Esophagus squamous epithelium (tissue), 5 donors: ENCODE results near the gene PARP12. TPM values are rescaled to one million over a fixed set of nuclear protein-coding genes. Genes with fewer than 3 reads are reported as not detected.

ENCODE experiments used
- DNase-seq: peaks from one replicate; lab custom pipeline; 2025; lab: John Stamatoyannopoulos, UW
- H3K27ac ChIP-seq, 4 donors: fragments of 200-600 bp; sonication (generic); one replicate each; pipeline ENCODE4 v1.5.1; 2016 to 2019; ENCODE audit warnings: mild to moderate bottlenecking in 1 of 4
- H3K27me3 ChIP-seq, 4 donors: fragments of 200-600 bp; sonication (generic); 1 replicate in 3 of 4; 2 replicates in 1 of 4; pipeline versions ENCODE4 v1.5.1 to v1.6.0; 2017 to 2021; ENCODE audit warnings: antibody characterized with exemption in 1 of 4
- H3K36me3 ChIP-seq, 3 donors: fragments of 200-600 bp; sonication (generic); one replicate each; pipeline ENCODE4 v1.5.1; 2016 to 2019
- H3K4me1 ChIP-seq, 3 donors: fragments of 200-600 bp; sonication (generic); one replicate each; pipeline ENCODE4 v1.5.1; 2017 to 2019
- H3K4me3 ChIP-seq, 4 donors: fragments of 200-600 bp; sonication (generic); 1 replicate in 3 of 4; 2 replicates in 1 of 4; pipeline ENCODE4 v1.5.1; 2016 to 2019; ENCODE audit warnings: mild to moderate bottlenecking in 2 of 4, moderate library complexity in 1 of 4
- H3K9me3 ChIP-seq, 3 donors: fragments of 200-600 bp; sonication (generic); one replicate each; pipeline ENCODE4 v1.5.1; 2016 to 2019
- CTCF ChIP-seq, 6 experiments: fragments of 450-650 bp in 4 of 6; fragments of 200-600 bp in 2 of 6; sonication (generic) in 2 of 6; IDR thresholded peaks; one replicate each; pipeline ENCODE4 v1.5.1; 2016 to 2019; ENCODE audit warnings: antibody characterized with exemption in 6 of 6, mild to moderate bottlenecking in 4 of 6, moderate library complexity in 4 of 6
- POLR2A ChIP-seq, 4 donors: fragments of 450-650 bp; IDR thresholded peaks; one replicate each; pipeline ENCODE4 v1.6.1; 2017; ENCODE audit warnings: antibody characterized with exemption in 4 of 4, mild to moderate bottlenecking in 4 of 4, moderate library complexity in 3 of 4
- WGBS, 2 donors: methylation state at CpG; one replicate each; pipeline ENCODE4 v1.1.5; 2018; 5-methylcytosine and 5-hydroxymethylcytosine counted together
- intact Hi-C: fragments of 100-400 bp; cut with DNase I; formaldehyde crosslinking; loops from one replicate; pipeline ENCODE4 v1.15.0; 2022
- total RNA-seq, 4 donors: library from RNA; depleted of rRNA; stranded (reverse); fragments of >200 nt; gene quantifications; one replicate each; pipeline ENCODE4 v1.1.0, GENCODE V29; 2016
- donor health status: DM: yes; HTN: yes; CAD: no.

PARP12 gene
- total RNA-seq, 4 donors from 2014 or later = 17.0 to 28.6 (median 22.1) TPM

- Histone ChIP-seq H3K4me1 (peaks cover 0 to 6% (median 0%) of the 10 kb centered on the region in 3 donors), H3K27me3 (peaks cover 0 to 4% (median 0%) of the 10 kb centered on the region in 4 donors), H3K9me3 (no peaks in the 10 kb centered on the region), H3K27ac (no peak overlapping the region), H3K36me3 (no peaks in the 10 kb centered on the region), H3K4me3 (no peak overlapping the region)
- WGBS, 2 donors = 49 to 56% methylated on average over 9 of the region's 9 CpGs
- DNase-seq = no peak
- no peak for TF ChIP-seq POLR2A (IDR thresholded peaks at IDR 0.05)
- peak; percentile 39 to 71 (median 58) for TF ChIP-seq CTCF (IDR thresholded peaks at IDR 0.05)
- intact Hi-C loops = loop anchor here (2.0 kb wide), 1 partner anchor 357 kb away; no protein-coding TSS in a partner anchor
Measured at GRCh38 chr7:140003913-140004382, 58.8 kb downstream of the PARP12 start.

- Histone ChIP-seq H3K9me3 (no peaks in the 10 kb centered on the region), H3K27ac (no peak overlapping the region), H3K36me3 (no peaks in the 10 kb centered on the region), H3K4me1 (peaks cover 0 to 6% (median 0%) of the 10 kb centered on the region in 3 donors), H3K4me3 (no peak overlapping the region), H3K27me3 (no peaks in the 10 kb centered on the region)
- intact Hi-C loops = no loop called here
- DNase-seq = no peak
- 91 to 95% methylated on average over 2 to 4 of the region's 6 CpGs for WGBS, 2 donors
- TF ChIP-seq CTCF (IDR thresholded peaks at IDR 0.05) (no peak), POLR2A (IDR thresholded peaks at IDR 0.05) (no peak)
Measured at GRCh38 chr7:140000666-140001268, 62.0 kb downstream of the PARP12 start.

- intact Hi-C loops = loop anchor here (5.0 kb wide), 1 partner anchor 212 kb away; no protein-coding TSS in a partner anchor
- Histone ChIP-seq H3K9me3 (no peaks in the 10 kb centered on the region), H3K4me3 (no peak overlapping the region), H3K27ac (no peak overlapping the region), H3K4me1 (peaks cover 0 to 10% (median 0%) of the 10 kb centered on the region in 3 donors), H3K36me3 (no peaks in the 10 kb centered on the region), H3K27me3 (no peaks in the 10 kb centered on the region)
- DNase-seq = no peak
- 91 to 93% methylated on average over 5 to 6 of the region's 6 CpGs for WGBS, 2 donors
- no peak for TF ChIP-seq POLR2A (IDR thresholded peaks at IDR 0.05)
- TF ChIP-seq CTCF (IDR thresholded peaks at IDR 0.05) = no peak
Measured at GRCh38 chr7:139999516-139999915, 63.2 kb downstream of the PARP12 start.

- Histone ChIP-seq H3K36me3 (no peaks in the 10 kb centered on the region), H3K4me3 (no peak overlapping the region), H3K4me1 (peaks cover 0 to 6% (median 0%) of the 10 kb centered on the region in 3 donors), H3K9me3 (no peaks in the 10 kb centered on the region), H3K27ac (no peak overlapping the region), H3K27me3 (no peaks in the 10 kb centered on the region)
- intact Hi-C loops = loop anchor here (5.0 kb wide), 1 partner anchor 211 kb away; no protein-coding TSS in a partner anchor
- no peak for TF ChIP-seq CTCF (IDR thresholded peaks at IDR 0.05)
- TF ChIP-seq POLR2A (IDR thresholded peaks at IDR 0.05) = no peak
- no peak for DNase-seq
- 89 to 95% methylated on average over 4 of the region's 4 CpGs for WGBS, 2 donors
Measured at GRCh38 chr7:139998572-139998971, 64.2 kb downstream of the PARP12 start.
